DMS114 treated with DMSO at 0.1 percent for 48 hours (cell line): Measurements from ENCODE around the gene MTMR11.
A peak's percentile ranks its signal among the peaks of the same experiment; 100 is the strongest.
"Not testable (repeated sequence)": the region's sequence is repeated elsewhere in the genome, so short reads cannot be mapped to it uniquely, and the experiment has no call there.

ENCODE experiments used
- DNase-seq: peaks from one replicate; lab custom pipeline; 2025; ENCODE audit not compliant: unreplicated experiment; lab: John Stamatoyannopoulos, UW

MTMR11 gene, protein sequence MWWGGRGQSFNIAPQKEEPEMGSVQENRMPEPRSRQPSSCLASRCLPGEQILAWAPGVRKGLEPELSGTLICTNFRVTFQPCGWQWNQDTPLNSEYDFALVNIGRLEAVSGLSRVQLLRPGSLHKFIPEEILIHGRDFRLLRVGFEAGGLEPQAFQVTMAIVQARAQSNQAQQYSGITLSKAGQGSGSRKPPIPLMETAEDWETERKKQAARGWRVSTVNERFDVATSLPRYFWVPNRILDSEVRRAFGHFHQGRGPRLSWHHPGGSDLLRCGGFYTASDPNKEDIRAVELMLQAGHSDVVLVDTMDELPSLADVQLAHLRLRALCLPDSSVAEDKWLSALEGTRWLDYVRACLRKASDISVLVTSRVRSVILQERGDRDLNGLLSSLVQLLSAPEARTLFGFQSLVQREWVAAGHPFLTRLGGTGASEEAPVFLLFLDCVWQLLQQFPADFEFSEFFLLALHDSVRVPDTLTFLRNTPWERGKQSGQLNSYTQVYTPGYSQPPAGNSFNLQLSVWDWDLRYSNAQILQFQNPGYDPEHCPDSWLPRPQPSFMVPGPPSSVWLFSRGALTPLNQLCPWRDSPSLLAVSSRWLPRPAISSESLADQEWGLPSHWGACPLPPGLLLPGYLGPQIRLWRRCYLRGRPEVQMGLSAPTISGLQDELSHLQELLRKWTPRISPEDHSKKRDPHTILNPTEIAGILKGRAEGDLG

DNA sequence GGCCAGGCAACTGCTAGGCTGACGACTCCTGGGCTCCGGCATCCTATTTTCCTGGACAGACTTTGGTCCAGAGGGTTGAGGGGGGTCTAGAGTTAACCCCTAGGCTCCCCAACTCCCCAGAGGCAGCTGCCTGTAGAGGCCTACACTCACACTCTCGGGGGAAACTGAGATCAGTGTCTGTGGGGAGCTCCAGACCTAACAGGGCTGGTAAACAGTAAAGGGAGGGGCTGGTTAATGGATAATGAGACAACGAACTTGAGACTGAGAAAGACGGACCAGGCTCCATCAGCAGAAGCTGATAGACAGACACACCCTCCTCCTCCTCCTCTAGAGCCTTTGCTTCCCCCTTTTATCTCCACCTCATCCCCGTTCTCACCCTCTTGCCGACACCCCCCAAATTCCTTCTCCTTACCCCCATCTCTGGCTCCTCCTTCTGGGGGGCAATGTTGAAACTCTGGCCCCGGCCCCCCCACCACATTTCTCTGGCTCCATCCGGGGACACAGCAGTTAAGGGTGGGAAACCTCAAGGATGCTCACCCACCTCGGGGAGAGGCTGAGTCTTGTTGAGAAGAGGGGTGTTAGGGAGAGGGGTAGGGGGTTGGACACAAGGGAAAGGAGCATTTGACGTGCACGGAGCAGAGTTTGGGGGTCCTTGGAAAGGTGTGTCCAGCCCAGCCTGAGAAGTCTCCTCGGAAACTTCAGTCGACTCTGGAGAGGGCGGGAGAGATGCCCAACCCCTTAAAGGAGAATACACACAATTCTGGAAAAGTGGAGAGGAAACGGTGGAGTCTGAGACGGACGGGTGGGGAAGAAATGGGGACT lies at the start of gene MTMR11:
Gene MTMR11 (minus strand): TSS at position 710 of the 822 bp plus-strand sequence. CDS start 232 bp downstream, at position 478.
- peak; percentile 45 for DNase-seq

DNA sequence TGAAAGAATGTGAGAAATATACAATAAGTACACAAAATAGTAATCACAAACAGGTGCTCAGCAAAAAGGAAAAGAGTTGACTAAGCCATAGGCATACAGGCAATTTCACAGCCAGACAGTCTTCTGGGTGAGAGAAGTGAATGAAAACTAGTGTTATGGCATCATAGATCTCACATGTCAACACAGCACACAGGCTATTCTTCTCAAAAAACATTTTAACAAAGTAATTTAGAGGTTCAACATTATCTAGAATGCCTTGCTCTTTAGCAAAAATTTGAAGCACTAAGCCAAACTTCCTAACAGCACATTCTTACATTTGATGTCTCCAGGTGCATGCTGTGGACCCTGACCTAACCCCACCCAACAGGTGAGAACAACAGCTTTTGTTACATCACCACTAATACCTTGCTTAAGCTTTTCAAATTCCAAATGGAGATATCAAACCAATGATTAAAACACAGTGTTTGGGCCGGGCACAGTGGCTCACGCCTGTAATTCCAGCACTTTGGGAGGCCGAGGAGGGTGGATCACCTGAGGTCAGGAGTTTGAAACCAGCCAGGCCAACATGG lies 43.4 kb upstream of the MTMR11 start:
- no peak for DNase-seq

DNA sequence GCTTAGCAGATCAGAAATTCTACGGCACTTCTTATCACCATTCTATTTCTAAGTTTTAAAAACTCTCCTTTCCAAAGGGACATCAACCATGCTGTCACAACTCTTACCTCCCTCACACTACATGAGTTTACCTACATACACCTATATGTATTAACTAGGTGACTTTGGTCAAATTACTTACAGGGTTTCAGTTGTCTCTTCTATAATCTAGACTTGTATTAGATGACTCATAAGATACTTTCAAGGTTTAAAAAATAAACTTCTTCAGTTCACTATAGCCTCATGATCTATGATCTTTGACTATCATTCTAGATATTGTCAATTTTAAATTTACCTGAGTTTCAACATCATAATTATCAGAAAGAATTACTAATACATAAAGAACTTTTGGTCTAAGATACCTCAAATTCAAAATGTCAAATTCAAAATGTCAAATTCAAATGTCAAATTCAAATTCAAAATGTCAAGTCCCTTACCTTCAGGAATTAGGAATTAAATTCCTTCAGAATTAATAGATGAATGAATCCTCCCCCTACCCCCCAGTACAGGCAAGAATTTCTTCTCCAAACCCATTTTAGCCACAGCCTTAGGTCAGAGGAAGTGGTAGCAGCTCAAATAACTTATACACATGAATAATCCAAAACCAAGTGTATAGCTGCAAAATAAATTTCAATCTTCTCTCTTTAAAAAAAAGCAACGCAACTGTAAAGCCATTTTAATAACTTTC lies 42.7 kb upstream of the MTMR11 start:
- no peak for DNase-seq

DNA sequence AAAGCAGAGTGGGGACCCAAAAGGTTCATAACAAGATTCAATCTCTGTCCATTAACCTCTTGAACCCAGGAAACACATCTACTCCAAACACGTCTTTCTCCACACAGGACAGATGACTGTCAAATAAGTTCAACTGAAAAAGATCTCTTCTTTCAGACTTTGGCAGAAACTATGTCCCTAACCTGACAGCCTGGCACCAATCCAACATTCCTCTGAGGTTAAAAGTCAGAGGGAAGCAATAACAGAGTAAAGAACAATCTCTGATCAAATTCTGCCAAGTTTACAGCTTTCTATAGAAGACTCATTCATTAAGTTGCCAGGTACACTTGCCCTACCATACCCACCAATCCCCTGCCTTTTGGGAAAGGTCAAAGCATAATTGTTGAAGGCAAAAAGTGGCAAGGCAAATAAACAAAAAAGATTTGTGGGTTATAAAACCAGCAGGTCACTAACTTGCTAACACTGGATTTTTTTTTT lies 41.9 kb upstream of the MTMR11 start:
- no peak for DNase-seq

DNA sequence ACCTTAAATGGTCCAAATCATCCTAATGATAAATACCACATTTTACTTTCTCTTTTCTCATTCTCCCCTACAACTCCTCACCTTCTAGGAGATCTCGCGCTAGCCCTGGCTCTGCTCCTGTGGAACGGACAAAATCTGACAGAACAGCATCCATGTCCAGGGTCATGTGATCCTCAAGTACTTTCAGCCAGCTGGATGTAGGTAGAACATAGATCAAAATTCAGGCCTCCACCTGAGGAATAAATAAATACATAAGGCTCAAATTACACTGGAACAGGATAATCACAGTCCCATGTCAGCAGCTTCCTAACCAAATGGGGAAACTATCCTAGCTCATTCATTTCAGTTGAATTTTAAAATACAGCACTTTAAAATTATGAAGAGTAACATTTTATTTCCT lies 40.7 kb upstream of the MTMR11 start:
- DNase-seq, result no peak

DNA sequence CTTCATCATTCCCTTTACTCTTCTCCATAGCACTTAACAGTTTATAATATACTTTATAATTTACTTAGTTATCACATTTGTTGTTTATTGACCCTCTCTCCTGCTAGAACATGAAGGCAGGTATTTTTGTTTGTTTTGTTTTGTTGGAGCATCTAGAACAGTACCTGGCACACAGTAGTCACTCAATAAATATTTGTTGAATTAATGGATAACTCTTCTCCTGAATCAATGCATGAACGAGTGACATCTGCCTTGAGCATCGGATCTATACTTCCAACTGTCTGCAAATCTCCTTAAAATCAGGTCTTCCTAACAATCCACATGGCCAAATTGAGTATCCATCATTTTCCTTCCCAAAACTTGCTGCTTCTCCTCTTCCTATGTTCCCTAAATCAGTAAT lies 35.9 kb upstream of the MTMR11 start:
- no peak for DNase-seq

DNA sequence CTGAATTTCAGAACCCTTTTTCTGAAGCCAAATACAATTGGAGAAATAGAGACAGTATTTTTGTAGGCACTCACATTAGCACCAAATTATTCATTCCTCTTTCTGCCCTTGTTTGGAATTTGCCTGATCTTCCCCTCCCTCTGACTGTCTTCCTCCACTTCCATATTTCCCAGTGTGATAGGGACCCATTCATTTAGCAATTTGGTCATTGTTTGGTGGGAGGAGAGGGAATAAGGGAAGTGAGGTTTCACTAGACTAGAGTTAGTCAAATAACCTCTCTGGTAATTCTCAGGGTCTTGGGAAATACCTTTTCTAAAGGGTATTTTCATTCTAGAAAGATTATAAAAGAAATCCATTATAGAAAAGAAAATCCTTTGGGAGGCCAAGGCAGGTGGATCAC lies 31.0 kb upstream of the MTMR11 start:
- no peak for DNase-seq

DNA sequence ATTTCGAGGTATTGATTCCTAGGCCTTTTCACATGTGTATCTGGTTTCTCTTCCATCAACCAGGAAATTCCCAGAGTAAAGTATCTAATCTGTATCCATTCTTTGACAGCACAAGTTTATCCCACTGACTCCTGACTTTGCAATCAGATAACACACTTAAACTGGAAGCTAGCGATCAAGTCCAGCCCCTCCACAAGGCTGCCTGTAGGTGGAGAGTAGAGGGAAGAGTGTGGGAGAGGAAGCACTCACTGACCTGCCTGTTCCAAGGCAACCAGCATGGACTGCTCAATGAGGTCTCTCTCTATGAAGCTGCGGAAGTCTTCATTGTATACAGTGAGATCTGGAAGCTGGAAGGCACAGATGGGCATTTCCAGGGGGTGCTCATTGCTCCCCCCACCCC lies 30.4 kb upstream of the MTMR11 start:
- no peak for DNase-seq

DNA sequence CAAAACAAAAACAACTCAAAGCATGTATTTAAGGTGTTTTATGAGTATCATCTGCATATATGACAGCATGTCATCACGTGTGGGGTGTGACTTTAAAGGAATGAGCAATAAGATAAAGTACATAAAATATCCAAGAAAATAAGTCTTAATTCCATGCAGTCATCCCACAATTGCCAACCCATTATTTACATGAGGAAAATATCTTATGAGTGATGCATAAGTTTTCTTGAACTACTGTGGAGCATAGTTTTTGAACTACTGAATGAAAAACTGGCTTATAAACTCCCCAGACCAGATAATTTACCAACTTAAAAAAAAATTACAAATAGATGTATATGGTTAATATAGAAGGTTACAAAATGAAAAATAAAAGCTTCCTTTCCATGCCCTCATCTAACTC lies 29.7 kb upstream of the MTMR11 start:
- DNase-seq, result no peak

DNA sequence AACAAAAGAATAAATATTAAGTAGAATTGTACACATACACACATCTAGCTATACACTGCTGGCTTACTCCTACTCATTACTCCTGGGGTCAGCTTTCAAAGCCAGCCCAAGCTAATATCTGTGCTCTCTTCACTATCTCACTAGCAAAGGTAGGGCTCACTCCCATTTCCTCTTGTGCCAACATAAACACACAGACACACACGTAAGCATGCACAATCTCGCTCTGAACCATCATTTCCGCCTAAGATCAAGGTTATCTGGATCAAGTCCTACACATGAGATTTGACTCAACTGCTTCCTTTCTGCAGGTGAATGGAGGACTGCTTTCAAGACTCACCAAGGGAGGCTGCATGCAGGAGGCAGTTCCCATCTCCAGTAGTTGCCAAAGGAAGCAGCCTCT lies 28.8 kb upstream of the MTMR11 start:
- no peak for DNase-seq

DNA sequence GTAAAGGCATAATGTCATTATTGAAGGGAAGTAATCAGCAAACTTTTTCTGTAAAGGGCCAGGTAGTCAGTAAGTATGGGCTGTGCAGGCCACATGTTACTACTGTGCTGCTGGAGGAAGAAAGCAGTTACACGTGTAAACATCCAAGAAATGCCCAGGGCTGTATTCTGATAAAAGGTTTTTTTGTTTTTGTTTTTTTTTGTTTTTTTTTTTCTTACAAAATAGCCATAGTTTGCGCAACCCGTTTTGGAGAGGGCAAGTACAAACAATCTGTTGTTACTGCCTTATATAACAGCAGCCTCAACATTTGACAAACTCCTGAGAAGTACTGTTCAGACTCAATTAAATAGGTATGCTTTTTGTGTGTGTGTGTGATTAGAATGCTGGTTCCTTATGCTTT lies 26.7 kb upstream of the MTMR11 start:
- DNase-seq, result no peak

DNA sequence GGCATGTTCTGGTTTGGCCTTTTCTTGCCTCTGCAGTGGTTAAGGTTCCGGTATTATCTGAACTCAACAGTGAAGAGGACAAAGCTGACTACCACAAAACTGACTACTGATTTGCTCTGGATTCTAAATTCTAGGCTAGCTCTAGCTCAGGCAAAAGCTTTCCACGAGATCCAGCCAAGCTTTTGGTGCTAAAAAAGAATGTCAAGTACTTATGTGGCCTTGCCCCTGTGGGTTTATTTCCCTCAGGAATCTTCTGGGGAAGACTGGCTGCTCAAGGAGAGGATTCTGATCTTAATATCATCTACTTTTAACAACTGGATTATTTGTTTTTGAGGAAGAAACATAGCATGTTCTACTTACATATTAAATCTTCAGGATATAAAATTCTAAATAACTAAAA lies 26.1 kb upstream of the MTMR11 start:
- no peak for DNase-seq

DNA sequence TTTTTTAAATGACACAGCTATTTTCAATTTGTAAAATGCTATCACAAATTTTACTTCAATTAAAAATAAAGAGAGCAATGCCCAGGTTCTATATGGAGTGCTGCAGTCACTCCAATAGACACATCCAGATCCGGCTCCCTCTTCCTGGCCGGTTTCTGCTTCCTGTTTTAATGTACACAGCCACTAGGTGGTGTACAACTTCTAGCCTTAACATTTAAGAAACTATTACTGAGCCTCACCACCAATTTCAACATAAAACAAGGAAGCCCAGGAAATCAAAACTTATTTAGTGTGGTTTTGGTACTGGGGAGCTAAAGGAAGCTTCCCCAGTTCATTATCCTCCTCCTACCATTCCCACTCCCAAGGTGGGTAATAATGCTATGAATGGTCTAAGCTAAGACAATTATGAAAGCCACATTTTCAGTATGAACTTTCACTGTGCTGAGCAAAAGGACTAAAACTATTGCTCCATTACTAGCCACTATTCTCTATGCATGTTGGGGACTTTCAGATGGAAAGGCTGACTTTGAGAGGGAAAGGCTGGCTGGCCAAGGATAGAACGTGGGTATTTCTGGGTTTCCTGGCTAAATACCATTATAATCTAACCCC lies 25.5 kb upstream of the MTMR11 start:
- peak; percentile 86 for DNase-seq

DNA sequence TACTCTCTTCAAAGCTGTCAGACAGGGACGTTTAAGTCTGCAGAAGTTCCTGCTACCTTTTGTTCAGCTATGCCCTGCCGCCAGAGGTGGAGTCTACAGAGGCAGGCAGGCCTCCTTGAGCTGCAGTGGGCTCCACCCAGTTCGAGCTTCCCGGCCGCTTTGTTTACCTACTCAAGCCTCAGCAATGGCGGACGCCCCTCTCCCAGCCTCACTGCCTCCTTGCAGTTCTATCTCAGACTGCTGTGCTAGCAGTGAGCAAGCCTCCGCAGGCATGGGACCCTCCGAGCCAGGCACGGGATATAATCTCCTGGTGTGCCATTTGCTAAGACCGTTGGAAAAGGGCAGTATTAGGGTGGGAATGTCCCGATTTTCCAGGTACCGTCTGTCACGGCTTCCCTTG lies 20.9 kb upstream of the MTMR11 start:
- not testable (repeated sequence) for DNase-seq

DNA sequence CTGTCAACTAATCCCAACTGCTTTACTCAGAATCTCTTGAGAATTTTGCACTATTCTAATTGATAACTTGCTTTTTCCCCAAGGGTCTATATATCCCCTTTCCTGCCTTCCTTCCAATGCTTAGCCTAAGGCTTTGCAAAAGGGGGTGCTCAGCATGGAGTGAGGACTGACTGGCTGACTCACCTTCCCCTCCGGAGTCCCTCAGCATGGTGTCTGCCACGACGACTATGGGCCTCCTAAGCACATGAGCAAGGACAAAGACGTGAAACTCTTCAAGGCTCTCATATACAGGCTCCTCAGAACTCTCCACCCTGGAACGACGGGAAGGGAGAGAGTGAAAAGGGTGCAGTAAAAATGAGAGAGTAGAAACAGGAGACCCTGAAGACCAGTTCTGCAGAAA lies 13.2 kb upstream of the MTMR11 start:
- DNase-seq, result no peak

DNA sequence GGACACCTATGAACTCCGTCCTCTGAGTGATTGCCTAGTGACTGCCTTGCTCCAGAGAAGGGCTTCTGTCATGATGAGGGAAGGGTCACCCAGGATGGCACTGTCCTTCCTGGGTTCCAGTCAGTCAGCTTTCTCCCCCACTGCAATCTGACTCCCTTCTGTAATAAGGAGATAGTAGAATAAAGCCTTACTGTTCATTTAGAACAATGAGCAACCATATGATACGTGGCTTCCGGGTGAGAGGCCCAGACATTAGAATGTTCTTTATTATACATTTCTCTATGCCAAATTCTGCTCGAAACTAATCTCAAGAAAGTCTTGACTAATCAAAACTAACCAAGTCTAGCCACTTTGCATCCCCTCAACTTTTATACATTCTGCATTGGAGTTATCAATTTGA lies 8.5 kb upstream of the MTMR11 start:
- no peak for DNase-seq

DNA sequence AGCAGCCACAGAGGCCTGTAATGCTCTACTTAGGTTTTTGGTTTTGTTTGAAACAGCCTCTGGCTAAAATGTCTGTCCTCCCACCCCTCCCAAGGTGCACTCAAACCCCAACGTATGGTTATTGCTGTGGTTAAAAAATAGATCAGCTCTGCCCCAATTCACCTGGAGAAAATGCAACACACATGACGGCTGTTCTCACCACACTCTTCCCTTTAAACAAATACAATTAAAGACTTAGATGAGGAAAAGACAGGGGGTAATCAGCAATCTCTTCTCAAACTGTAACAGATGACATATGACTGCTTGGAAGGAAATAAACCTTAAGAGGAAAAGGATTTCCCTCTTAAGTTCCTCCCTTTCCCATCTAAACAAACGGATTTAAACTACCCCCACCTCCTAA lies 6.2 kb upstream of the MTMR11 start:
- DNase-seq, result no peak

DNA sequence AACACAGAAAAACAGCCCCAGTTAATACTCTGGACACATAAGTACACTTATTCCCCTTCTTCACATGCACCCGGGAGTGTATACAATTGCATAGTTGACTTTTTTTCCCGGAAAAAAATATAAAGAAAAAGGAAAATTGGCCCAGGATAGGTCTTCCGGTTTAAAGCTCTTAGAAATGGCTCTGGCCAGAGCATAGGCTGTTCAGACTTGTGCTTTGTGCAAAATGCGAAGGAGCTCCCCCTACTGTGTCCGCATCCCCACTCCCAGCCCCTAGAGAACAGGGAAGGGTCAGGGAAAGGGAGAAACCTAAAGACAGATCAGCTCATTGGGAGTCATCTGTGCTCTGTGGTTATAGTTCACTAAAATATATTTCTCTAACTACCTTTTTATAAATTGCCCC lies 5.5 kb upstream of the MTMR11 start:
- DNase-seq, result peak; percentile 63

DNA sequence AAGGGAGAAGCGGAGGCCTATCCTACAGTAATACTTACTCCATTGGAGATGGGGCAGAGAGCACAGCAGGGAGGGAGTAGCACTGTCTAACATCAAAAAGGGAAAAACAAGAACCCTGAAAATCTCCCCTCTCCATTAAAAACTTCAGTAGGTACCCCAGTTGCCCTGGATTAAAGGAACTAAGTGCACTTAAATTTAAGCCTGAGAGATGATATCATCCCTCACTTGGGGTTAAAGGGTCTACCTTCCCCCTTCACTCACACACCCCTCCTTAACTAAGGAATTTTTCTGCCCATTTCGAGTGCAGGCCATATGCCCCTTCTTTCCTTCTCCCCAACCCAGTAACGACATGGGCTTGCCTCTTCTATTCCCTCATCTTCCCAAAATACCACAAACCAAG lies 3.7 kb upstream of the MTMR11 start:
- DNase-seq, result no peak

DNA sequence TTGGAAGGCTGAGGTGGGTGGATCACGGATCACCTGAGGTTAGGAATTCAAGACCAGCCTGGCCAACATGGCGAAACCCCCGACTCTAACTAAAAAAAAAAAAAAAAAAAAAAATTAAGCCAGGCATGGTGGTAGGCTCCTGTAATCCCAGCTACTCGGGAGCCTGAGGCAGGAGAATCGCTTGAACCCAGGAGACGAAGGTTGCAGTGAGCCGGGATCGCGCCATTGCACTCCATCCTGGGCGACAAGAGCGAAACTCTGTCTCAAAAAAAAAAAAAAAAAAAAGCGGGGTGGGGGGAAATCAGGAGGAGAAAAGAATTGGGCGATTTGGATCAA lies 2.0 kb upstream of the MTMR11 start:
- DNase-seq, result not testable (repeated sequence)
